Neuronal stem cell (in vitro differentiated cells): Measurements from ENCODE around the gene FAM135A.
"Not testable (repeated sequence)": the region's sequence is repeated elsewhere in the genome, so short reads cannot be mapped to it uniquely, and the experiment has no call there.

Experiments used
- DNase-seq: peaks from one replicate; pipeline ENCODE4 v3.0.0-alpha.2; 2013; ENCODE audit warnings: low spot score
- H2AFZ ChIP-seq: one replicate; pipeline ENCODE4 v1.6.1; 2013; ENCODE audit warnings: mild to moderate bottlenecking, low read length, inconsistent platforms
- H2AK5ac ChIP-seq: 2 replicates; pipeline ENCODE4 v1.6.1; 2013; ENCODE audit warnings: low read depth, mild to moderate bottlenecking, inconsistent platforms, low read length, moderate library complexity, mixed read lengths
- H2BK120ac ChIP-seq: 2 replicates; pipeline ENCODE4 v1.6.1; 2013; ENCODE audit warnings: low read depth, mild to moderate bottlenecking, inconsistent platforms, low read length, moderate library complexity, mixed read lengths
- H2BK12ac ChIP-seq: one replicate; pipeline ENCODE4 v1.6.1; 2013; ENCODE audit warnings: low read length, inconsistent platforms
- H2BK15ac ChIP-seq: 2 replicates; pipeline ENCODE4 v1.6.1; 2013; ENCODE audit warnings: mild to moderate bottlenecking, low read length, inconsistent platforms, mixed read lengths
- H2BK5ac ChIP-seq: one replicate; pipeline ENCODE4 v1.6.1; 2013; ENCODE audit warnings: inconsistent platforms, mild to moderate bottlenecking, low read length, moderate library complexity
- H3K14ac ChIP-seq: one replicate; pipeline ENCODE4 v1.6.1; 2013; ENCODE audit warnings: low read length, inconsistent platforms
- H3K18ac ChIP-seq: 2 replicates; pipeline ENCODE4 v1.6.1; 2013; ENCODE audit warnings: low read length, inconsistent platforms
- H3K23ac ChIP-seq: 2 replicates; pipeline ENCODE4 v1.6.1; 2013; ENCODE audit warnings: low read depth, mild to moderate bottlenecking, mixed read lengths, low read length, inconsistent platforms; ENCODE audit not compliant: poor library complexity
- H3K27ac ChIP-seq: replicated peaks from 3 replicates; pipeline ENCODE4 v1.5.1; 2013; ENCODE audit warnings: low read length, inconsistent platforms
- H3K27me3 ChIP-seq, 3 experiments: 2 replicates each; pipeline ENCODE4 v1.6.1; 2013; ENCODE audit warnings: low read length in 3 of 3, mild to moderate bottlenecking in 2 of 3, inconsistent platforms in 1 of 3, low read depth in 1 of 3, mixed read lengths in 1 of 3, moderate library complexity in 1 of 3; ENCODE audit not compliant: control insufficient read depth in 3 of 3, insufficient read depth in 3 of 3
- H3K36me3 ChIP-seq, 2 donors: replicated peaks in 1 of 2; 2 replicates each; pipeline ENCODE4 v1.6.1; 2013; ENCODE audit warnings: low read length in 2 of 2; ENCODE audit not compliant: control insufficient read depth in 2 of 2, insufficient read depth in 2 of 2
- H3K4ac ChIP-seq: 2 replicates; pipeline ENCODE4 v1.6.1; 2013; ENCODE audit warnings: inconsistent platforms, mild to moderate bottlenecking, low read length, moderate library complexity
- H3K4me1 ChIP-seq, 2 donors: 1 replicate in 1 of 2; 2 replicates in 1 of 2; pipeline ENCODE4 v1.6.1; 2013; ENCODE audit warnings: low read length in 2 of 2, low read depth in 1 of 2; ENCODE audit not compliant: control insufficient read depth in 2 of 2, insufficient read depth in 1 of 2
- H3K4me2 ChIP-seq: one replicate; pipeline ENCODE4 v1.6.1; 2013; ENCODE audit warnings: mild to moderate bottlenecking, low read length, inconsistent platforms; ENCODE audit not compliant: insufficient read depth, poor library complexity, severe bottlenecking
- H3K4me3 ChIP-seq, 2 donors: 2 replicates each; pipeline ENCODE4 v1.5.1; 2013; ENCODE audit warnings: low read length in 2 of 2, mild to moderate bottlenecking in 2 of 2, inconsistent platforms in 1 of 2, moderate library complexity in 1 of 2
- H3K79me1 ChIP-seq: one replicate; pipeline ENCODE4 v1.6.1; 2013; ENCODE audit warnings: low read depth, mild to moderate bottlenecking, inconsistent platforms, low read length, moderate library complexity
- H3K9ac ChIP-seq: one replicate; pipeline ENCODE4 v1.6.1; 2013; ENCODE audit warnings: mild to moderate bottlenecking, low read depth, low read length, inconsistent platforms; ENCODE audit not compliant: poor library complexity
- H3K9me3 ChIP-seq, 2 donors: replicated peaks in 1 of 2; 2 replicates each; pipeline versions ENCODE3 to v1.6.1; 2013; ENCODE audit warnings: low read length in 2 of 2, mild to moderate bottlenecking in 2 of 2, inconsistent platforms in 1 of 2, low read depth in 1 of 2, mixed read lengths in 1 of 2, moderate library complexity in 1 of 2; ENCODE audit not compliant: control insufficient read depth in 2 of 2, insufficient read depth in 1 of 2
- H4K8ac ChIP-seq: one replicate; pipeline ENCODE4 v1.6.1; 2013; ENCODE audit warnings: low read depth, mild to moderate bottlenecking, inconsistent platforms, low read length, moderate library complexity
- H4K91ac ChIP-seq: one replicate; pipeline ENCODE4 v1.6.1; 2013; ENCODE audit warnings: low read length, low read depth, mild to moderate bottlenecking, inconsistent platforms; ENCODE audit not compliant: poor library complexity
- WGBS, 2 donors: extraction: QIAGEN DNeasy Blood & Tissue Kit; methylation state at CpG; one replicate each; pipeline ENCODE4 v1.1.7; 2013; ENCODE audit warnings: missing lambda C conversion rate in 2 of 2, mixed read lengths in 1 of 2; ENCODE audit not compliant: insufficient read length in 2 of 2, insufficient replicate concordance in 1 of 2; ENCODE audit errors: extremely low coverage in 2 of 2; 5-methylcytosine and 5-hydroxymethylcytosine counted together

Gene FAM135A

GRCh38 chr6:70474751-70475150 lies 61.4 kb downstream of the FAM135A start:
- peaks cover 0 to 2% (median 0%) of the 10 kb centered on the region in 3 experiments for H3K27me3 ChIP-seq
- H2AFZ ChIP-seq = peak overlapping the region; percentile 11
- H2BK15ac ChIP-seq = no peak overlapping the region
- no peak overlapping the region for H3K14ac ChIP-seq
- no peak overlapping the region for H4K8ac ChIP-seq
- no peak overlapping the region for H3K4ac ChIP-seq
- DNase-seq = peak; percentile 83
- no peaks in the 10 kb centered on the region for H3K79me1 ChIP-seq
- peaks cover 8 to 55% of the 10 kb centered on the region in 2 donors for H3K36me3 ChIP-seq
- H3K23ac ChIP-seq = no peak overlapping the region
- WGBS, 2 donors = no CpG with 5 or more reads among the region's 3 CpGs
- H3K4me2 ChIP-seq = no peak overlapping the region
- H3K4me3 ChIP-seq = no peak overlapping the region
- H3K18ac ChIP-seq = no peak overlapping the region
- peaks cover 2 to 34% of the 10 kb centered on the region in 2 donors for H3K9me3 ChIP-seq
- no peak overlapping the region for H2AK5ac ChIP-seq
- no peak overlapping the region for H3K9ac ChIP-seq
- H2BK120ac ChIP-seq = no peak overlapping the region
- peak overlapping the region; percentile 70 for H3K27ac ChIP-seq
- no peak overlapping the region for H2BK5ac ChIP-seq
- no peak overlapping the region for H4K91ac ChIP-seq
- H3K4me1 ChIP-seq = peaks cover 10 to 28% of the 10 kb centered on the region in 2 donors
- H2BK12ac ChIP-seq = no peak overlapping the region

DNA sequence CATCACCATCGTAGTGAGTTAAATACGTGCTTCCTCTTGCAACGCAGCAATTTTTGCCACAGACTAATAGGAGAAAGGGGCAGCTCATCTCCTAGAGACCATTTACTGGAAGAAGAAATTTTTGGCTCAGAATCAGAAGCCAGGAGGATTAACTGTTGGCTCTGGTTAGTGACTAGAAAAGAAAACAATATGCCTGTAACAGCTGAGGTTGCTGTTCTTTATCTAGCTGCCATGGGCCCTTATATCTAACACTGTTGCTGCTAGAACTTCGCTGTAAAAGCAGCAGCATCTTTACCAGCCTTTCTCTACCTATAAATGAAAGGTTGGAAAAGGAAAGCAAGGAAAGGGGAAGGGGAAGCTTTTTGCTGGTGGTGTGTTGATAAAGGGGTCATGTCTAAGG lies 65.9 kb downstream of the FAM135A start:
- H3K4me1 ChIP-seq = peaks cover 8 to 20% of the 10 kb centered on the region in 2 donors
- no peak overlapping the region for H3K14ac ChIP-seq
- no peaks in the 10 kb centered on the region for H3K79me1 ChIP-seq
- H3K4ac ChIP-seq = no peak overlapping the region
- H3K36me3 ChIP-seq = peaks cover 6 to 65% of the 10 kb centered on the region in 2 donors
- H3K18ac ChIP-seq = no peak overlapping the region
- H3K23ac ChIP-seq = no peak overlapping the region
- no peak for DNase-seq
- H3K4me2 ChIP-seq = no peak overlapping the region
- no peak overlapping the region for H4K91ac ChIP-seq
- no peak overlapping the region for H2BK12ac ChIP-seq
- H3K27me3 ChIP-seq = no peaks in the 10 kb centered on the region
- H3K9ac ChIP-seq = no peak overlapping the region
- H3K9me3 ChIP-seq = peaks cover 0 to 28% of the 10 kb centered on the region in 2 donors
- H2BK120ac ChIP-seq = no peak overlapping the region
- H3K27ac ChIP-seq = peak overlapping the region; percentile 23
- H3K4me3 ChIP-seq = no peak overlapping the region
- H4K8ac ChIP-seq = no peak overlapping the region
- H2BK15ac ChIP-seq = no peak overlapping the region
- H2AFZ ChIP-seq = peak overlapping the region; percentile 23
- no peak overlapping the region for H2BK5ac ChIP-seq
- no peak overlapping the region for H2AK5ac ChIP-seq
- WGBS, 2 donors = no CpG with 5 or more reads among the region's 4 CpGs

GRCh38 chr6:70486638-70487037 lies 73.3 kb downstream of the FAM135A start:
- not testable (repeated sequence) for H2BK5ac ChIP-seq, H4K8ac ChIP-seq, DNase-seq, H3K79me1 ChIP-seq, H3K14ac ChIP-seq, H2BK15ac ChIP-seq, H2AK5ac ChIP-seq, H3K9ac ChIP-seq, H2BK120ac ChIP-seq, H2AFZ ChIP-seq, H3K4ac ChIP-seq, H4K91ac ChIP-seq, H3K18ac ChIP-seq, H3K27ac ChIP-seq, H3K27me3 ChIP-seq, H3K4me1 ChIP-seq, H2BK12ac ChIP-seq, H3K4me3 ChIP-seq, H3K23ac ChIP-seq, H3K4me2 ChIP-seq
- peaks cover 1 to 30% of the 10 kb centered on the region in 2 donors for H3K9me3 ChIP-seq
- no CpG with 5 or more reads among the region's 9 CpGs for WGBS, 2 donors
- H3K36me3 ChIP-seq = peaks cover 0 to 91% of the 10 kb centered on the region in 2 donors

DNA sequence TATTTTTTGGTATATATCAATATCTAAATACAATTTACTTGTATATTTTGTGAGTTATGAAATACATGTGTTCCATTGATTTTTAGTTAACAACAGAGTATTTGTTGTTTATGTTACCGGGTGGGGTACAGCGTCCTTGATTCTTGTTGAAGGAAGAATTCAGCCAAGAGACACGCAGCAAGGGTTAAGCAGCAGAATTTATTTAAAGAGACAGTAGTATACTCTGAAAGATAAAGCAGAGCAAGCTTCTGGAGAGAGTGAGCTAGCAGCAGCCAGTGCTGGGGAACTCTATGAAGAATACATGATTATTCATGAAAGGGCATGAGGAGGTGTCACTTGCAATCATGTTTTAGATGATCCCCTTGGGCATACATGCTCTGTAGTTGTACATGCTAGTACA lies 76.1 kb downstream of the FAM135A start:
- no peak overlapping the region for H2AFZ ChIP-seq
- H3K4me1 ChIP-seq = no peaks in the 10 kb centered on the region
- H3K9me3 ChIP-seq = peaks cover 1 to 30% of the 10 kb centered on the region in 2 donors
- H3K23ac ChIP-seq = no peak overlapping the region
- DNase-seq = no peak
- no peak overlapping the region for H2BK120ac ChIP-seq
- H4K8ac ChIP-seq = no peak overlapping the region
- H3K9ac ChIP-seq = no peak overlapping the region
- no peak overlapping the region for H4K91ac ChIP-seq
- no peak overlapping the region for H3K4ac ChIP-seq
- H3K27ac ChIP-seq = no peak overlapping the region
- H3K27me3 ChIP-seq = no peaks in the 10 kb centered on the region
- H3K4me2 ChIP-seq = no peak overlapping the region
- H2BK12ac ChIP-seq = no peak overlapping the region
- no peak overlapping the region for H2AK5ac ChIP-seq
- no peak overlapping the region for H2BK15ac ChIP-seq
- H3K4me3 ChIP-seq = no peak overlapping the region
- H3K14ac ChIP-seq = no peak overlapping the region
- H3K18ac ChIP-seq = no peak overlapping the region
- H2BK5ac ChIP-seq = no peak overlapping the region
- H3K36me3 ChIP-seq = peaks cover 0 to 85% of the 10 kb centered on the region in 2 donors
- WGBS, 2 donors = no CpG with 5 or more reads among the region's 3 CpGs
- no peaks in the 10 kb centered on the region for H3K79me1 ChIP-seq
